H1 (cell line): Measurements from ENCODE around the gene SPDYC. TPM values are rescaled to one million over a fixed set of nuclear protein-coding genes. Genes with fewer than 3 reads are reported as not detected.

Experiments used
- BRCA1 ChIP-seq: IDR thresholded peaks from 2 replicates; pipeline ENCODE4 v1.6.1; 2012; ENCODE audit warnings: low read depth, low read length, improper control_type of control experiment
- NRF1 ChIP-seq: IDR thresholded peaks from 2 replicates; pipeline ENCODE4 v1.6.1; 2011; ENCODE audit warnings: mild to moderate bottlenecking, low read depth, low read length, improper control_type of control experiment
- POLR2A ChIP-seq, 2 experiments: IDR thresholded peaks; 1 replicate in 1 of 2; 2 replicates in 1 of 2; pipeline ENCODE4 v1.6.1; 2011; ENCODE audit warnings: low read depth in 2 of 2, low read length in 2 of 2, mild to moderate bottlenecking in 2 of 2; ENCODE audit errors: control extremely low read depth in 1 of 2
- RXRA ChIP-seq: IDR thresholded peaks from 2 replicates; pipeline ENCODE4 v1.6.1; 2011; ENCODE audit warnings: low read depth, mild to moderate bottlenecking, low read length, moderate library complexity; ENCODE audit not compliant: insufficient read depth
- SAP30 ChIP-seq: fragments of 300-600 bp; sonication (generic); IDR thresholded peaks from 2 replicates; pipeline ENCODE4 v1.7.1; 2012; ENCODE audit warnings: low read length, moderate library complexity, mild to moderate bottlenecking, inconsistent platforms; ENCODE audit not compliant: insufficient read depth, insufficient replicate concordance
- SIN3A ChIP-seq, 2 experiments: IDR thresholded peaks in 1 of 2; conservative IDR thresholded peaks in 1 of 2; 2 replicates each; pipeline ENCODE4 v1.6.1; 2011 to 2012; ENCODE audit warnings: low read length in 2 of 2, improper control_type of control experiment in 1 of 2, low read depth in 1 of 2, mild to moderate bottlenecking in 1 of 2
- SP2 ChIP-seq: IDR thresholded peaks from 2 replicates; pipeline ENCODE4 v1.6.1; 2012; ENCODE audit warnings: mild to moderate bottlenecking, low read length, inconsistent platforms
- SRF ChIP-seq: IDR thresholded peaks from 2 replicates; pipeline ENCODE4 v1.6.1; 2011; ENCODE audit warnings: mild to moderate bottlenecking, low read depth, low read length, moderate library complexity
- polyA plus RNA-seq, 7 experiments: library from polyadenylated mRNA; depleted of rRNA in 3 of 7; stranded (reverse) in 5 of 7; unstranded in 2 of 7; fragments of >200 nt in 5 of 7; fragments of 200-250 nt in 2 of 7; gene quantifications; 1 replicate in 5 of 7; 2 replicates in 1 of 7; 4 replicates in 1 of 7; pipeline versions ENCODE4 v1.2.1 to v1.2.3, GENCODE V29; 2011 to 2013; ENCODE audit warnings: missing spikeins in 2 of 7, mixed read lengths in 2 of 7
- total RNA-seq: library from RNA; stranded (reverse); fragmentation: NEBNext Ultra II Directional; extraction: Animal tissue kit (Norgen Biotek cat#: 25700); gene quantifications from 2 replicates; pipeline ENCODE4 v1.2.1, GENCODE V29; 2021

Gene SPDYC
- total and polyA plus RNA-seq, 2 of the 8 experiments (the other 6 are each of a cell fraction or from before 2014, with no cell fraction given) = 0.15 TPM; not detected in 1

GRCh38 chr11:65212226-65212801, 42.3 kb downstream of the SPDYC start (continued):
- TF ChIP-seq SIN3A (conservative IDR thresholded peaks at IDR 0.05 in 1 of 2, IDR thresholded peaks at IDR 0.05 in 1 of 2; ENCODE audit: low read depth in 1 of 2, low read length in 2 of 2) (no peak), SP2 (no peak), RXRA (no peak), BRCA1 (no peak), SRF (no peak), NRF1 (no peak), SAP30 (no peak), POLR2A (IDR thresholded peaks at IDR 0.05; ENCODE audit: control extremely low read depth in 1 of 2, low read depth in 2 of 2, low read length in 2 of 2) (no peak)
